Measurements from ENCODE around the gene INTS6L.
A peak's percentile ranks its signal among the peaks of the same experiment; 100 is the strongest.

Gene INTS6L

DNA sequence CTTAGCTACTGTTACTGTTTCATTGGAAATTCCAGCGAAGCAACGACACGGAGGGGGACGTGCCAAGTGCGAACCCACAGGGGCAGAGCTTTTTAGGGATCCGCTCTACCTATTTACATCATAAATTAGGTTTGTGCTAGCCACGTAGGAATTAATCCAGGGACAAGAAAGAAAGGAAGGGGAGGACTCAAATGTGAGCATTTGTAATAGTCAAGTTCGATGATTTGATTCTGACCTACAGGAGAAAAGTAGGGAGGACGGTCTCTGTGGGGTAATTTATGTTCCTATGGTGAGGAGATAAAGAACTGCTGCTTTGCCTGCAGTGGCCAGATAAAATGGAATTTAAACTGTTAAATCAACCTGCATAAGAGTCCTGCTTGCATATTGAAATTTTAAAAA is 1.7 kb downstream of the INTS6L start:
- DNase-seq (ENCODE audit: low read depth): no peak
- H3K4me3 ChIP-seq (ENCODE audit: low read depth, low read length): peak overlapping the region; percentile 51

DNA sequence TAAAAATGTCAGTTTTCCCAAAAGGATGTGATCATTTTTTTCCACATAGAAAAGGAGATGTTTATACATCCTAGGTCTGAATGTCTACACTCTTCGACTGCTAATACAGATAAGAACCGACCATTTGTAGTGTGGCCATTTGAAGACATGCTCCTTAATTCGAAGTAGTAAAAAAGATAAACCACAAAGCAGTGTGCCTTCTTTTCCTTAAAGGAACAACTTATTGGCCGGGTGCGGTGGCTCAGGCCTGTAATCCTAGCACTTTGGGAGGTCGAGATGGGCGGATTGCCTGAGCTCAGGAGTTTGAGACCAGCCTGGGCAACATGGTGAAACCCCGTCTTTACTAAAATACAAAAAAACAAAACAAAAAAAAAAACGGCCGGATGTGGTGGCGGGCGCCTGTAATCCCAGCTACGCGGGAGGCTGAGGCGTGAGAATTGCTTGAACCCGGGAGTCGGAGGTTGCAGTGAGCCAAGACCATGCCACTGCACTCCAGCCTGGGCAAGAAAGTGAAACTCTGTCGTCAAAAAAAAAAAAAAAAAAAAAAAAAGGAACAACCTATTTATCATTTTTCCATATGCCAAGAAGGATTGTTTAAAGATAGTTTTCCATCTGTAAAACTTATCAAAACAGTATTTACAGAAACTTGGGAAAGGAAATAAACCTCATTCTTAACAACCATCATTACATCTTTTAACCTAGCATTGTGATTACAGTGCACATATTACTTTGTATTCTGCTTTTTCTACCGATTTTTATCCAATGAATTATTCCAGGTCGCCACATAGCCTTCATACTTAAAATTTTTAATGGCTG is 2.6 kb downstream of the INTS6L start:
- DNase-seq (ENCODE audit: low read depth): no peak
- H3K4me3 ChIP-seq (ENCODE audit: low read depth, low read length): no peak overlapping the region

DNA sequence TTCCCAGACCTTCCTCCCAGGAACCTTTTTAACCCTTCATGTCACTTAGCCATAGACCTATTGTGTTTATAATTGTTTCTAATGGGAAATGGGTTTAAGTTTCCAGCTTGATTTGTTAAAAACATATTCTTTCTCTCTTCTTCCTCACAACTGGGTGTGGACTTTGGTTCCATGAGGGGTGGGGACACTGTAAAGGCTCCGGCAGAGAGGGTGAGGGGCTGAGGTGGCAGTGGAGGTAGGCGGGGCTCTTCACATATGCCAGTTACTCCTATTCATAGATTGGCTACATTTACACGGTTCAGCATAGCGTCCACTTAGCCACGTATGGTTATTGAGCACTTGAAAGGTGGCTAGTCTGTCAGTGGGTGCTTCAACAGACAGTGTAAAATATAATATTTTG is 7.8 kb downstream of the INTS6L start:
- no peak overlapping the region for H3K4me3 ChIP-seq (ENCODE audit: low read depth, low read length)
- no peak for DNase-seq (ENCODE audit: low read depth)

DNA sequence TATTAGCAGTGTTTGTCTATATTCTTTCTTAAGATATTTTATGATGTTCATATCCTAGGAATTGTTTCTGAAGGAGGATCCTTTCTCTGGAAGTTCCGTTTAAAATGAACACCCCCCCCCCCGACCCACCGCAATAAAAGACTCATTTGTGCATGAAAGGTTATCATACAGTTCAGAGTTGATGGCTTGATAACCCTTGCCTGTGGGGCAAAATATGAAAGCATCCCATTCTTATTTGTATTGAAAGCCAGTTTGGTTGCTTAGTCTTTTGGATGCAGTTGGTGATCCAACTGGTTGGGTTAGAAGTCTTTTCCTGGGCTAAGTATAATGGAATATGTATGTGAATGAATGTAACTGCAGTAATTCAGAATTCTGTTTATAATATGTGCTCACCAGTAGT is 8.3 kb downstream of the INTS6L start:
- no peak for DNase-seq (ENCODE audit: low read depth)
- no peak overlapping the region for H3K4me3 ChIP-seq (ENCODE audit: low read depth, low read length)

DNA sequence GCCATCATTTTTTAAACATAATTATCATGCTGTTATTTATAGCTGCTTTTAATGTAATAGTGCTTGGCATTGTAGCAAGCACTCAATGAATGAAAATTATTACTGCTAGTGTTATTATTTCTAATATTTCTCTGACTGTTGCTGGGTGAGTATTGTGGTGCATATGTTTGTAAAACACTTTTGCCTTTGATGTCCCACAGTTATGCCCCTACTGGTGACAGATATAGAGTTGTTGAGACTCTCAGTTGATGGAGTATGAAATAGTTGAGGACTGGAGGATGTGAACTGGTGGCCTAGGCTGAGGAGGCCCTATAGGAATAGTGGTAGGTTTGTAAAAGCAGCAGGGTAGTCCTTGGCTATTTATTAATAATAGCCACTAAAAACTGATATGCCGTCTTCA is 9.6 kb downstream of the INTS6L start:
- no peak overlapping the region for H3K4me3 ChIP-seq (ENCODE audit: low read depth, low read length)
- DNase-seq (ENCODE audit: low read depth): no peak

DNA sequence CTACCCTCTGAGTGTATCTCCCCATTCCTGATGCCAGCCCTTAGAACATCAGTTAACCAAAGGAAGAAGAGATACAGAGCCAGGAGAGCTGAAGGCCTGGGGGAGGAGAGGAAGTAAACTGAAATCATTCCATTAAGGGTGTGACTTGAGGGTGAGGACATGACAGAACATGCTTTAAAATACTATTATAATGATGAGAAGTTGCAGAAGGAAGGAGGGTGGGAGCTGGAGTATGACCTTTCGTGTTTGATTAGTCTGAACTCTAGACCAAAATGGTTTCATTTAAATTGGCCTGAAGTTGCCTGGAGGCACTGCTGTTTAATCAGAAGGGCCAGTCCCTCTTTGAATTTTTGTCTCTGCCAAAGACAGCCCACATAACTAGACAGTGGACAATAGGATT is 11.4 kb downstream of the INTS6L start:
- no peak overlapping the region for H3K4me3 ChIP-seq (ENCODE audit: low read depth, low read length)
- DNase-seq (ENCODE audit: low read depth): no peak

DNA sequence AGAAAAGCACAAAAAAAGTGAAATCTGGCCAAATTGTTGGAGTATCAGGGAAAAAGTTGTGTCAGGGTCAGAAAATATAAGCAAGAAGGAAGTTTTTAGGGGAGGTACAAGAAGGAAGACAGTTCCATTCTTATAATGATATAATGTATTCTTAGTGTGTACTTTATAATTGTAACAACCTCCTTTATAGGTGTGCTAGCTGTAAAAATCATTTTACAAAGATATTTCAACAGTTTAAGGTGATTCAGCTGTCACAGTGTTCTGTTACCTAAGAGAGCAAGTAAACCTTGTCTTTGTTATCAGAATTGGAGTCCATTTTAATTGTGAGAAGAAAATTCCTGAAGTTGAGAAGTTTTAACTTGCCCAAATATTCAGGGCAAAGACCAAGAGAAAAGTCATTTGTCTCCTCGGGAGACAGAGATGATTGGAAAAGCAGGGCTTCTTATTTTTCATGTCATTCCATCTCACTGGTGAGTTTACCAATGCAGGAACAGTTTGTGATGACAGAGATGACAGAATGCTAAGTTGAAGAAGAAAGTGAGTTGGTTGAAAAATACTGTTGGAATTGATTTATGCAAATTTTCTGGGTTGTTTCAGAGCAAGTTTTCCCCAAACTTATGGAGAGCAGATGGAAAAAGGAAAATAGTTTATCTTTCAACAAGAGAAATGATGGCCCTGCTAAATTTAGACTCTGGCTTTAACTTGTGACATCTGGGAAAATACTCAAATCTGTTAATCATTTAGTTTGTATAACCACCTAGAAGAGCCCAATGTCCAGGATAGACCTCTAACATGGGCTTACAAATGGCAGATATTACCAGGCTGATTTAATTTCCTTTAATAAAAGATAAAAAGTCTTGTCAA is 14.8 kb downstream of the INTS6L start:
- no peak overlapping the region for H3K4me3 ChIP-seq (ENCODE audit: low read depth, low read length)
- DNase-seq (ENCODE audit: low read depth): no peak

DNA sequence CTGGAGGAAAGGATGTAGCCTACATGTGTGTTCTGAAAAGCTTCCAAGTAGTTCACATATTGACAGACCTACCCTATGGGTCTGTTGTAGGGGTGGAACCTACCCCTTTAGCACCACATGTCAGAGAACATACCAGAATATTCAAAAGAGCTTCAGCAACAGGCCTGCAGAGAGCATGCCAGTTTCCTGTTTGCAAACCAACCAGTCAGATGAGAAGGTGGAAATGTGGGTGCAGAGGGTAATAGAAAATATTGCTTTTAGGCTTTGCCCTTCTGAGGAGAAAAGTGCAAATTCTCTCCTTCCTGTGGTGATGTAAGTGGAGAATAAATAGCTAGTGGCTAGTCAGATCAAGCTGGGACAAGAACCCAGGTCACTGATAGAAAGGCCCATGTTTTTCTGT is 16.4 kb downstream of the INTS6L start:
- no peak overlapping the region for H3K4me3 ChIP-seq (ENCODE audit: low read depth, low read length)
- no peak for DNase-seq (ENCODE audit: low read depth)

DNA sequence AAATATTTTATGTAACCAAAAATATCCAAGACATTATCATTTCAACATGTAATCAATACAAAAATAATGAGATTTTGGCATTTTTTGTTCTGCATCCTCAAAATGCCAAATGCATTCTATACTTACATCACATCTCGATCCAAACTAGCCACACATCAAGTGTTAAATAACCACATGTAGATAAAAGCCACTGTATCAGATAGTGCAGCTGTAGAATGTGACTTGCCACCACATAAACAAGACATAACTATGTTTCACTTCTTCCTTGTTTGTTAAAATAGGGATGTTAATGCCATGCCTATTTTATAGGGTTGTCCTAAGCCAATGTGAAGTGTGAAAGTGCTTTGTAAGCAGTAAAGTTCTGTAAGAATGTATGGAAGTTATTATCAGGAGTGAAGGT is 20.9 kb downstream of the INTS6L start:
- no peak for DNase-seq (ENCODE audit: low read depth)
- no peak overlapping the region for H3K4me3 ChIP-seq (ENCODE audit: low read depth, low read length)

DNA sequence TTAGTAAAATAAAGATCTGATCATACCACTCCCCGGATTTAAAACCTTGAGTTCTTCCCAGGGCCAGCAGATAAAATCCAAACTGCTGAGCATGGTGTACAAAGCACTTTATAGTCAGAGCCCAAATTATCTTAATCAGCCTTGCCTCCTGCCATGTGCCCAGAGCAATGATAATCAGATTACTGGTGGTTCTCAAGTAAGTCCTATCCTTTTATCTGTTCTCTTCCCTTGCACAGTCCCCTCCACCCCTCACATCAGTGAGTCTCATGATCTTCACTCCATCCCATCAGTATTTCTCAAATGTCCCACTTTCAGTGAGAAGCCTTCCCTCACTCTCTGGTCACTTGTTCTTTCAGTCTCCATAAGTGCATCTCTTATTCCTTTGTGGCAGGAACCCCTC is 22.7 kb downstream of the INTS6L start:
- no peak for DNase-seq (ENCODE audit: low read depth)

DNA sequence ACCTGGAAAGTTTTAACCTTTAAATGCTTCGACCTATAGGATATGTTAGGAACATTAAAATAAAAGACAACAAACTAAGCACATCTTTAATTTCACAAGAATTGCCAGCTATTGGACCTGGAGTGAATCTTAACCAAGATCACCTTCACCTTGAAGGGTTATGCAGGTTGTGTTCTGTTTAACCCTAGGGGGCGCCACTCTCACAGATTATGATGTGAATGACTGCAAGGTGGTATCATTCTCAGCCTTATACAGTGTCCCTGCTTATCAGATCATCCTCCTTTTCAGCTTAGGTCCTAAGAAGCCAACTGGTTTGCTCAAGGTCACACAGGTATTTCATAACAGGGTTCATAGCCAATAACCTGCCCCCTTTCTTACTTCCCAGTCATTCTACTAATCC is 23.5 kb downstream of the INTS6L start:
- DNase-seq (ENCODE audit: low read depth): no peak
- no peak overlapping the region for H3K4me3 ChIP-seq (ENCODE audit: low read depth, low read length)

More for the DNA sequence above, 22.7 kb downstream of the INTS6L start:
- no peak overlapping the region for H3K4me3 ChIP-seq (ENCODE audit: low read depth, low read length)

DNA sequence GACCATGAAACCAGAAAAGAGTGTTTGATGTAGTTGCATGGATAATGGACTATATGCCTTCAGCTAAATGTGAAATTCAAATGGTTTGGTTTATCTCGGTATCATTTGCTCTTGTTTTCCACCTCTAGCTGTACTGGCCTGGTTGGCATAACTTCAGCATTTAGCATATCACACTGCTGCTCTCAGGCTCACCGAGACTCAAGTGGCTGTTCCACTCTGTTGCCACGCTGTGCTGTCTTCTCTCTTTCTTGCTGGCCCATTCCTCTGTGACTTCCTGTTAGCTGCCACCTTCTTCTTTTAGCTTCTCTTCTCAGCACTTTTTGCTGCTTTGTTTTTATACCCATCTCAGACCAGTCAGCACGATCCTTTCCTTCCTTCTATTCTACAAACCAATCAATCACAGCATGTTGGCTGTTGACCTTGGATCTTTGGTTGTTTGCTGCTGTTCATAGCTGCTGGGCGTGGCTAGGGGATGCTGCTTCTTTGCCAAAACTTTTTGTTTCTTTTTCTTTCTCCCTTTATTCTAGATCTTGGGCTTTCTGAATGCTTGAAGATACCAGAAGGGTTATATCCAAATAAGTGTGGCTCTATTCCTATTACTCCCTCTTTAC is 24.0 kb downstream of the INTS6L start:
- H3K4me3 ChIP-seq (ENCODE audit: low read depth, low read length): no peak overlapping the region
- DNase-seq (ENCODE audit: low read depth): no peak

DNA sequence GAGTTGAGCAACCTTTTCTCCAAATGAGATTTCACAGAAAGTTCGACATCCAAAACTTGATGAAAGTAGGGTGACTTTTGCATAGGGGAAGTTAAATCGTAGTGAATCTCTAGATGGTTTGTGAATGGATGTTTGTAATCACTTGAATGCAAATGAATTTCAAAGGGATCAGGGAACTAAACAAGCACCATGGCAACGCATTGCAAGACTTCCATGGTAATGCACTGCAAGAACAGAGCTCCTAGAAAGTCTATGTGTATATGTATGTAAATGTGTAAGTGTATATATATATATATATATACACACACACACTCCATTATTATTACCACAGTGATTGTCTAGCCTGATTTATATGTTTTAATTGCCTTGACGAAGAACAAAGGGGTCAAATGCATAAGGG is 27.3 kb downstream of the INTS6L start:
- no peak overlapping the region for H3K4me3 ChIP-seq (ENCODE audit: low read depth, low read length)
- no peak for DNase-seq (ENCODE audit: low read depth)

DNA sequence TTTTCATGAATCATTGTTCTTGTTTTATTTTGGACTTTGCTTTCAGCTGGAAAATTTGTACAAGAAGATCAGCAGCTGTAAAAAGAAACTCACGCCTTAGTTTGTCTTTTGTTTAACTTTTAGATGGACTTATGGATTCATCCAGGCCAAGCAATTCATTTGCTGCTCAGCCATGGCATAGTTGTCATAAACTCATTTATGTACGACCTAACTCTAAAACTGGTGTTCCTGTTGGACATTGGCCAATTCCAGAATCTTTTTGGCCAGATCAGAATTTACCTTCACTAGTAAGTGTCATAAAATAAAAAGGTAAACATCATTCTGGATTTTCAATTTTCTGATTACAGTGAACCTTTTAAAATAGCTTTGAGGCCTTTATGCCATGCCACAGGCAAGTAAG is 29.1 kb downstream of the INTS6L start:
- DNase-seq (ENCODE audit: low read depth): no peak
- no peak overlapping the region for H3K4me3 ChIP-seq (ENCODE audit: low read depth, low read length)

DNA sequence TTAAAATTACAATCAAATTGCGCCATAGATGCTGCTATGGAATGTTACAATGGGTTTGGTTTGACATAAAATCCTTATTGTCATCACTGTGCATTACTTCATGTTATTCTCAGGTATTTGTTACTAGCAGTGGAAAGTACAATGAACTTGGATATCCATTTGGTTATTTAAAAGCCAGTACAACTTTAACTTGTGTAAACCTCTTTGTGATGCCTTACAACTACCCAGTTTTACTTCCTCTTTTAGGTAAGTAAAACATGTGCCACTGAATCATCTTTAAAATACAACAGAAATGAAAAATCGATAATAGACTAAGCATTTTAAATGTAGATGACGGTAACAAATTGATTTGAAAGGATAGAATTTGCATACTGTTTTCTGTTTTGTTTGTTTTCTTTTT is 35.6 kb downstream of the INTS6L start:
- no peak for DNase-seq (ENCODE audit: low read depth)
- H3K4me3 ChIP-seq (ENCODE audit: low read depth, low read length): no peak overlapping the region

DNA sequence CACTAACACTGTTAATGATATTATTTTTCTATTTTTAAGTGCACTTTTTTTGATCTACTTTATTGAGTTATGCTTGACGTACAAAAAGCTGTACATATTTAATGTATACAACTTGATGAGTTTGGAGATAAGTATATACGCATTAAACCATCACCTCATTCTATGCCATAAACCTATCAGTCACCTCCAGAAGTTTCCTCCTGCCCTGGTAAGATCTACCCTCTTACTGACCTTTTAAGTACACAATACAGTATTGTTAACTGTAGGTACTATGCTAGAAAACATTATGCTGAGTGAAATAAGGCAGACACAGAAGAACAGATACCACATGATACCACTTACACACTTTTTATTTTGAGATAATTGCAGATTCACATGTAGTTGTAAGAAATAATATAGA is 36.9 kb downstream of the INTS6L start:
- H3K4me3 ChIP-seq (ENCODE audit: low read depth, low read length): no peak overlapping the region
- DNase-seq (ENCODE audit: low read depth): no peak

DNA sequence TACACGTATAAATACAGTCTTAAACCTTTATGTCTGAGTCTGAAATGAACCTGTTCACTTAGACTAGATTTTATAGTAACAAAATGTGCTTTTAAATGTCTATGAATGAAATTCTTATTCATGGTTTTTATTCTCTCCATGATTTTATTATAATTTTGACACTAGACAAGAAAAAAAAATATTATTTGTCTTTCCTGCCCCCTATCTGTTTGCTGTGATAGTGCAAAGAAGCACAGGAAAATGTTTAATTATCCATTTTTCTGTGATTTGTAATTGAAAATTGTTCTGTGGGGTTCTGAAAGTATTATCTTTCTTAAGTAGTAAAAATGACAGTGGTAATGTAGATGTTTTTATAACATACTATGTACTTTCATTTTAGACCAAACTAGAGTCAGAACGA is 52.0 kb downstream of the INTS6L start:
- no peak overlapping the region for H3K4me3 ChIP-seq (ENCODE audit: low read depth, low read length)
- DNase-seq (ENCODE audit: low read depth): no peak

DNA sequence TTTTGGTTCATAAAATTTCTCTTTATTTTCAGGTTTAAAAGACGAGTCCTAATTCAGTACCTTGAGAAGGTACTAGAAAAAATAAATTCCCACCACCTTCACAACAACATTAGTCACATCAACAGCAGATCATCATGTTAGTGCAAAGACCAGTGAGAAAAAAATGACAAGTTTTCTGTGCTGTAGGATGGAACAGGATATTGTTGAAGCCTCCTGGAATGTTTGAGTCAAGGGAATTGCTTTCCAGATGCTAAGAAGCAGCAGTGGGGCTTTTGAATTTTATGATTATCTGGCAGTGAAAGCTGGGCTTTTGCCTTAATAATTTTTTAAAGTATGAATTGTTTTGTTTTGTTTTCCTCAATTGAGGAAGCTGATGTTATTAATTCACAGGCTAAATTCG is 61.0 kb downstream of the INTS6L start:
- DNase-seq (ENCODE audit: low read depth): no peak
- no peak overlapping the region for H3K4me3 ChIP-seq (ENCODE audit: low read depth, low read length)

DNA sequence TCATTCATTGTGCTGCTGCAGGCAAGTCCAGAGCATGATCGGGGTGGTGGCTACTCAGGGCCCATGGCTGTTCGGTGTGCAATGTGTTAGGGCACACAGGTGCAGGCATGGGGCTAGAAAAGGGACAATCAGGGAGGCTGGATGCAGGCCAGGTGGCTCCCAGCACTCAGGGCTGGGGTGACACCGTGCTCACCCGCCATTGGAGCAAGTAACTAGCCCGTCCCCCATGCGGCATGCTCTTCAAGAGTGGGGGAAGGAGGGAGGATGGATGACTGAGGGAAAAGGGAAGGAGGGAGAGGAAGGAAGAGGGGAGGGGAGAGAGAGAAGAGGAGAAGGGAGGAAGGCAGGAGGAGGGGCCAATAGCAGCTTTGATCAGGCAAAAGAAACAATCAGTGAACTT is 64.7 kb downstream of the INTS6L start:
- DNase-seq (ENCODE audit: low read depth): no peak
- no peak overlapping the region for H3K4me3 ChIP-seq (ENCODE audit: low read depth, low read length)

DNA sequence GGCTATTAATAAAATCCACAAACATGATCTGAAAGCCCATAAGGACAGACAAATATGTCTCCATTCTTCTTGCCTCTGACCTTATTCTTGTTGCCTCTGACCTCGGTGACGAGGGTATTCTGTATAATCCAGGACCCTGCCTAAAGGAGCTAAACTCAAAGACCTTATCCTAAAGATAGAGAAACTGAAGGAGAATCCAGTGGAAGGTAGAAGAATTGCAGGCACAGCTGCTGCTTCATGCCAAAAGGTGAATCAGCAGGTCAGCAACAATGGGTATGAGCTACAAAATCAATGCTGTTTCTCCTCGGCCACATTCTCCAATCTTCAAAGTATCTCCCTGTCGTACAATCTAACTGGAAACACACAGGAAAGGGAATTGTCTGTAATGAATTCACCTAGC is 71.4 kb downstream of the INTS6L start:
- no peak overlapping the region for H3K4me3 ChIP-seq (ENCODE audit: low read depth, low read length)
- DNase-seq (ENCODE audit: low read depth): no peak

All from skeletal muscle cell (primary cell).